Measurements from ENCODE around the gene TMEM259. TPM values are rescaled to one million over a fixed set of nuclear protein-coding genes. Genes with fewer than 3 reads are reported as not detected.
A peak's percentile ranks its signal among the peaks of the same experiment; 100 is the strongest.

The TMEM259 gene
- total and polyA plus RNA-seq, 9 of the 15 experiments (the other 6 are each of a cell fraction or from before 2014, with no cell fraction given): 0.52 to 231 (median 63.6) TPM

DNA sequence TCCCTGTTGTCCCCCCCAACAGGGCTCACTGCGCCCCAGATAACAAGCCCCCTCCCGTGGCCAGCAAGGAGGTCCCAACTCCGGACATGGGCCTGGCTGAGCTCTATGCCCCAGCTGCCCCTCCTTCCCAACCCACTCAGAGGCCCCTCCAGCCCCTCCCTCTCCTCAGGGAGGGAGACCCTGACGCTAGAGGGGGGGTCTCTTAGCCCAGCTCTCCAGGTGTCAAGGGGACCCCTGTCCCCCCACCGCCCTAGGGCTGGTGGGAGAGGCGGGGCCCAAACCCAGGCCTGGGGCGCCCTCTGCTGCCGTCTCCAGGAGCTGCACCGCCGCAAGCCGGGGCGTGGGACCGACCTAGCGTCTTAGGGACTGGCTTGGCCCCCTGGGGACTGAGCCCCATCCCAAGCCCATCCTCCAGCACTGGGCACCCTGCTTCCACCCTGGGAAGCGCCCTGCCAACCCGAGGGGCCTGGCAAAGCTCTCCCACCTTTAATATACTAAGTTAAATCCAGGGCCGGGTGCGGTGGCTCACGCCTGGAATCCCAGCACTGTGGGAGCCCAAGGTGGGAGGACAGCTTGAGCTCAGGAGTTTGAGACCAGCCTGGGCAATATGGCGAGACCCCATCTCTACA lies 19.3 kb downstream of the TMEM259 start (continued):
- TF ChIP-seq SMC3 (conservative IDR thresholded peaks at IDR 0.05; ENCODE audit: insufficient read depth, low read depth, low read length) (peak; percentile 87), SNIP1 (IDR thresholded peaks at IDR 0.05; ENCODE audit: low read depth) (no peak), FOXJ2 (tag; IDR thresholded peaks at IDR 0.05) (no peak), ZBTB9 (CRISPR knock-in tag; IDR thresholded peaks at IDR 0.05) (no peak), ZFP30 (CRISPR knock-in tag; IDR thresholded peaks at IDR 0.05; ENCODE audit: borderline replicate concordance) (no peak), IFI16 (CRISPR knock-in tag; IDR thresholded peaks at IDR 0.05) (no peak), ZKSCAN3 (CRISPR knock-in tag; IDR thresholded peaks at IDR 0.05) (no peak), TFAM (CRISPR knock-in tag; conservative IDR thresholded peaks at IDR 0.05) (no peak), SMAD1 (IDR thresholded peaks at IDR 0.05; ENCODE audit: low read depth, low read length, partially characterized antibody) (no peak), KDM5B (IDR thresholded peaks at IDR 0.05; ENCODE audit: insufficient replicate concordance, low read depth, low read length) (no peak), CC2D1A (IDR thresholded peaks at IDR 0.05) (peak; percentile 58; the same call in 1 of the 2 replicates), CXXC5 (CRISPR knock-in tag; IDR thresholded peaks at IDR 0.05) (peak; percentile 32), DACH1 (IDR thresholded peaks at IDR 0.05; ENCODE audit: partially characterized antibody) (no peak), CREB3L1 (IDR thresholded peaks at IDR 0.05; ENCODE audit: borderline replicate concordance, low read depth) (no peak), ZNF143 (CRISPR knock-in tag; IDR thresholded peaks at IDR 0.05) (no peak), FUS (optimal IDR thresholded peaks at IDR 0.05; ENCODE audit: low read depth, low read length) (no peak), ZNF347 (CRISPR knock-in tag; IDR thresholded peaks at IDR 0.05; ENCODE audit: low read depth) (no peak), SIX5 (IDR thresholded peaks at IDR 0.05; ENCODE audit: borderline replicate concordance in 1 of 2, insufficient read depth in 1 of 2, low read depth in 1 of 2, low read length in 2 of 2) (no peak)
- TF ChIP-seq, protein P1, sequence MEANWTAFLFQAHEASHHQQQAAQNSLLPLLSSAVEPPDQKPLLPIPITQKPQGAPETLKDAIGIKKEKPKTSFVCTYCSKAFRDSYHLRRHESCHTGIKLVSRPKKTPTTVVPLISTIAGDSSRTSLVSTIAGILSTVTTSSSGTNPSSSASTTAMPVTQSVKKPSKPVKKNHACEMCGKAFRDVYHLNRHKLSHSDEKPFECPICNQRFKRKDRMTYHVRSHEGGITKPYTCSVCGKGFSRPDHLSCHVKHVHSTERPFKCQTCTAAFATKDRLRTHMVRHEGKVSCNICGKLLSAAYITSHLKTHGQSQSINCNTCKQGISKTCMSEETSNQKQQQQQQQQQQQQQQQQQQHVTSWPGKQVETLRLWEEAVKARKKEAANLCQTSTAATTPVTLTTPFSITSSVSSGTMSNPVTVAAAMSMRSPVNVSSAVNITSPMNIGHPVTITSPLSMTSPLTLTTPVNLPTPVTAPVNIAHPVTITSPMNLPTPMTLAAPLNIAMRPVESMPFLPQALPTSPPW (CRISPR knock-in tag; IDR thresholded peaks at IDR 0.05): peak; percentile 66
- TF ChIP-seq, protein P2, sequence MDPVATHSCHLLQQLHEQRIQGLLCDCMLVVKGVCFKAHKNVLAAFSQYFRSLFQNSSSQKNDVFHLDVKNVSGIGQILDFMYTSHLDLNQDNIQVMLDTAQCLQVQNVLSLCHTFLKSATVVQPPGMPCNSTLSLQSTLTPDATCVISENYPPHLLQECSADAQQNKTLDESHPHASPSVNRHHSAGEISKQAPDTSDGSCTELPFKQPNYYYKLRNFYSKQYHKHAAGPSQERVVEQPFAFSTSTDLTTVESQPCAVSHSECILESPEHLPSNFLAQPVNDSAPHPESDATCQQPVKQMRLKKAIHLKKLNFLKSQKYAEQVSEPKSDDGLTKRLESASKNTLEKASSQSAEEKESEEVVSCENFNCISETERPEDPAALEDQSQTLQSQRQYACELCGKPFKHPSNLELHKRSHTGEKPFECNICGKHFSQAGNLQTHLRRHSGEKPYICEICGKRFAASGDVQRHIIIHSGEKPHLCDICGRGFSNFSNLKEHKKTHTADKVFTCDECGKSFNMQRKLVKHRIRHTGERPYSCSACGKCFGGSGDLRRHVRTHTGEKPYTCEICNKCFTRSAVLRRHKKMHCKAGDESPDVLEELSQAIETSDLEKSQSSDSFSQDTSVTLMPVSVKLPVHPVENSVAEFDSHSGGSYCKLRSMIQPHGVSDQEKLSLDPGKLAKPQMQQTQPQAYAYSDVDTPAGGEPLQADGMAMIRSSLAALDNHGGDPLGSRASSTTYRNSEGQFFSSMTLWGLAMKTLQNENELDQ (CRISPR knock-in tag; IDR thresholded peaks at IDR 0.05; ENCODE audit: borderline replicate concordance): no peak
- TF ChIP-seq, protein P3, sequence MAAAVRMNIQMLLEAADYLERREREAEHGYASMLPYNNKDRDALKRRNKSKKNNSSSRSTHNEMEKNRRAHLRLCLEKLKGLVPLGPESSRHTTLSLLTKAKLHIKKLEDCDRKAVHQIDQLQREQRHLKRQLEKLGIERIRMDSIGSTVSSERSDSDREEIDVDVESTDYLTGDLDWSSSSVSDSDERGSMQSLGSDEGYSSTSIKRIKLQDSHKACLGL (CRISPR knock-in tag; IDR thresholded peaks at IDR 0.05; ENCODE audit: borderline replicate concordance, poor library complexity, severe bottlenecking): no peak
